OCI-LY7 (cell line): ENCODE results near the gene CTBP1. TPM values are rescaled to one million over a fixed set of nuclear protein-coding genes. Genes with fewer than 3 reads are reported as not detected.

ENCODE experiments used
- Bru-seq: library from RNA; stranded (reverse); fragments of 400-500 nt; gene quantifications from one replicate; lab custom pipeline; 2021; lab: Mats Ljungman, UMichigan
- BruChase-seq, 2 experiments: library from RNA; stranded (reverse); fragments of 400-500 nt; gene quantifications; one replicate each; lab custom pipeline; 2021; lab: Mats Ljungman, UMichigan
- BruUV-seq: library from RNA; stranded (reverse); fragments of 400-500 nt; replicated peaks from 2 replicates; lab custom pipeline; 2021; lab: Mats Ljungman, UMichigan
- CTCF ChIA-PET: fragments of 300-600 bp; sonication (Branson Sonifier 250); formaldehyde crosslinking; loops from one replicate; lab custom pipeline; 2022; ENCODE audit warnings: antibody characterized with exemption; ENCODE audit not compliant: unreplicated experiment; lab: Charles Lee
- POLR2A ChIA-PET: fragments of 300-600 bp; sonication (Branson Sonifier 250); formaldehyde crosslinking; loops from one replicate; lab custom pipeline; 2022; ENCODE audit warnings: antibody characterized with exemption; lab: Charles Lee
- DNase-seq: peaks from one replicate; pipeline ENCODE4 v3.0.0-alpha.2; 2015; ENCODE audit warnings: low spot score
- H2AFZ ChIP-seq: fragments of 200-600 bp; sonication (generic), shearing (Covaris generic); 2 replicates; pipeline ENCODE4 v1.6.1; 2014; ENCODE audit warnings: mild to moderate bottlenecking, antibody characterized with exemption, low read length, moderate library complexity
- H3K27ac ChIP-seq: fragments of 200-600 bp; sonication (generic); 2 replicates; pipeline ENCODE4 v1.5.1; 2014; ENCODE audit warnings: mixed run types, low read depth, mild to moderate bottlenecking, moderate library complexity, low read length, inconsistent platforms; ENCODE audit not compliant: poor library complexity, severe bottlenecking
- H3K36me3 ChIP-seq: fragments of 200-600 bp; sonication (generic); 2 replicates; pipeline ENCODE4 v1.6.1; 2014; ENCODE audit warnings: mild to moderate bottlenecking, antibody characterized with exemption, low read length, moderate library complexity, mixed read lengths; ENCODE audit not compliant: insufficient read depth
- H3K4me1 ChIP-seq: fragments of 200-600 bp; sonication (generic); 2 replicates; pipeline ENCODE4 v1.5.1; 2014; ENCODE audit warnings: mild to moderate bottlenecking, low read length; ENCODE audit not compliant: insufficient read depth, poor library complexity, severe bottlenecking
- H3K4me2 ChIP-seq: fragments of 200-600 bp; sonication (generic); 2 replicates; pipeline ENCODE4 v1.6.1; 2014; ENCODE audit warnings: mild to moderate bottlenecking, low read length
- H3K4me3 ChIP-seq: fragments of 200-600 bp; sonication (generic); 2 replicates; pipeline ENCODE4 v1.5.1; 2014; ENCODE audit warnings: mild to moderate bottlenecking, low read depth, low read length; ENCODE audit not compliant: poor library complexity, severe bottlenecking
- H3K79me2 ChIP-seq: fragments of 200-600 bp; sonication (generic); 2 replicates; pipeline ENCODE4 v1.6.1; 2016; ENCODE audit warnings: low read depth, mild to moderate bottlenecking, low read length, moderate library complexity, mixed read lengths; ENCODE audit not compliant: insufficient read depth
- H3K9me2 ChIP-seq: fragments of 200-600 bp; sonication (generic); 2 replicates; pipeline ENCODE4 v1.6.1; 2016; ENCODE audit warnings: mild to moderate bottlenecking, low read length, mixed read lengths; ENCODE audit not compliant: insufficient read depth
- H3K9me3 ChIP-seq: fragments of 200-600 bp; sonication (generic); 2 replicates; pipeline ENCODE4 v1.6.1; 2014; ENCODE audit warnings: mild to moderate bottlenecking, mixed run types, low read length, mixed read lengths
- H4K20me1 ChIP-seq: fragments of 200-600 bp; sonication (generic); 2 replicates; pipeline ENCODE4 v1.6.1; 2014; ENCODE audit warnings: mild to moderate bottlenecking, antibody characterized with exemption, low read length, moderate library complexity, mixed read lengths; ENCODE audit not compliant: insufficient read depth
- CTCF ChIP-seq: fragments of 200-600 bp; sonication (generic); conservative IDR thresholded peaks from 2 replicates; pipeline ENCODE4 v1.5.1; 2014; ENCODE audit warnings: mild to moderate bottlenecking, antibody characterized with exemption, low read length, moderate library complexity, mixed read lengths
- EZH2phosphoT487 ChIP-seq: fragments of 200-600 bp; sonication (generic); IDR thresholded peaks from 2 replicates; pipeline ENCODE4 v1.6.1; 2018; ENCODE audit warnings: low read depth, borderline replicate concordance, mild to moderate bottlenecking, mixed run types, antibody characterized with exemption, low read length, moderate library complexity, mixed read lengths
- intact Hi-C: fragments of 100-400 bp; cut with micrococcal nuclease; formaldehyde crosslinking; loops from one replicate; pipeline ENCODE4 v1.10.0; 2022; ENCODE audit not compliant: unreplicated experiment
- long read RNA-seq: library from polyadenylated mRNA; stranded (forward); transcript quantifications from one replicate; pipeline ENCODE4 v2.0.0, GENCODE V29; 2022
- total RNA-seq, 2 experiments: library from RNA; depleted of rRNA in 1 of 2; stranded (reverse); fragments of >200 nt in 1 of 2; shearing (Covaris generic) in 1 of 2; gene quantifications; 2 replicates each; pipeline ENCODE4 v1.2.3, GENCODE V29; 2014 to 2022

CTBP1 gene
- total RNA-seq (2014; rRNA removed; shearing (Covaris generic)) (286 and 311 TPM in 2 replicates), total RNA-seq (2022) (228 and 238 TPM in 2 replicates), Bru-seq, nascent RNA (percentile 71 among the genes with signal in this experiment), BruChase-seq, experiment 1, labeled RNA remaining after a 6-hour chase (percentile 92 among the genes with signal in this experiment), BruChase-seq, experiment 2, labeled RNA remaining after a 2-hour chase (percentile 84 among the genes with signal in this experiment)
- long read RNA-seq, transcript CTBP1-203 (10 exons, 2,467 nt): major isoform, 194 of 435 reads
- long read RNA-seq, transcript CTBP1-201 (9 exons, 2,297 nt): minor isoform, 20 of 435 reads
- long read RNA-seq, partial matches to known transcripts: 39 of 435 reads
- long read RNA-seq, other reads (novel, unspliced or antisense): 177 of 435 reads

DNA sequence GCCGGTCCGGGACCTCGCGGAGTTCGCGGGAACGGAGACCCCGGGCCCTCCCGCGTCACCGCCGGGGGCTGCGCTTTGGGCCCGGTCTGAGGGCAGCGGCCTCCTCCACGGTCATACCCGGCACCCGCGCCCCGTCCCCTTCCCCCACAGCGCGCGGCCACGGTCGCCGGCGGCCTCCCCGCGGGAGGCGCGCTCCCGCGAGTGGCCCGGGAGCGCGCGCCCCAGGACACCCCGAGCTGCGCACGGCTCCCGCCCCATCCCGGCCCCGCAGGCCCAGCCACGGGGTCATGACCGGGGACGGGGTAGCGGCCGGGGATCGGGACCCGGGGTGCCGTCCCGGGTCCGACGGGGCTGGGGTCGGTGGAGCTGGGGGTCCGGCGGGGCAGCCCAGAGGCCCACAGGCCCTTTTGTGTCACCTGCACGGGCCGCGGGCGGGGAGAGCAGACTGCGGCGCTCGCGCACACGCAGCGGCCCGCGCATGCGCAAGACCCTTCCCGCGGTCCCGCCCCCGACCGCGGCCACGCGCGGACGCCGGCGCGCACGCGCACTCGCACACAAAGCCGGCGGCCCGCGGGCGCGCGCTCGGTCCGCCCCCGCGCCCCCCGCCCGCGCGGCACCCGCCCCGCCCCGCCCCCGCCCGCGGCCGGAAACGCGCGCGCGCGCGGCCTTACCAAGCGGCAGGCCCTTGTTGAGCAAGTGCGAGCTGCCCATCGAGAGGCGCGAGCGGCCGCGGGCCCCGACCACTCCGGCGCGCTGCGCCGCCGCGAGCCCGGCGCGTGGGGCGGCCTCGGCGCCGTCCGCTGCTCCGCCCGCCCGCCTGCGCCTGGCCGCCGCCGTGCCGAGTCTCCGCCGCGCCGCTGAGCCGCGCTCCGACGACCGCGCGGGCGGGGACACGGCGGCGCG lies at the start of gene CTBP1:
TSS of gene CTBP1 (minus strand) at position 886 of the 903 bp plus-strand sequence. CDS start 7,799 bp downstream, outside the sequence.
- Histone ChIP-seq H3K9me2 (no peaks in the 10 kb centered on the region), H3K4me3 (peak within 1 kb of the TSS; percentile 99), H3K27ac (peak within 1 kb of the TSS; percentile 82), H3K4me1 (peaks cover 28% of the 10 kb centered on the region), H2AFZ (peak within 1 kb of the TSS; percentile 65), H4K20me1 (peaks cover 15% of the 10 kb centered on the region), H3K4me2 (peak within 1 kb of the TSS; percentile 96), H3K79me2 (peaks cover 55% of the 10 kb centered on the region), H3K36me3 (peaks cover 30% of the 10 kb centered on the region), H3K9me3 (no peaks in the 10 kb centered on the region; the same call in 1 of the 2 replicates)
- no TSS peak for BruUV-seq
- DNase-seq: peak; percentile 92
- no peak for TF ChIP-seq EZH2phosphoT487
- no peak for TF ChIP-seq CTCF
- intact Hi-C loops: loop anchor here (1.0 to 10.0 kb wide), 6 partner anchors 29 to 622 kb away; partner anchors contain the start of genes FGFRL1, MAEA and NSD2
- POLR2A ChIA-PET: interaction anchor here (0.6 to 0.8 kb wide), 3 partner anchors 96 to 99 kb away, joined by 3 to 4 read pairs (median 3); partner anchors contain the start of gene UVSSA
- CTCF ChIA-PET: no interaction called here

DNA sequence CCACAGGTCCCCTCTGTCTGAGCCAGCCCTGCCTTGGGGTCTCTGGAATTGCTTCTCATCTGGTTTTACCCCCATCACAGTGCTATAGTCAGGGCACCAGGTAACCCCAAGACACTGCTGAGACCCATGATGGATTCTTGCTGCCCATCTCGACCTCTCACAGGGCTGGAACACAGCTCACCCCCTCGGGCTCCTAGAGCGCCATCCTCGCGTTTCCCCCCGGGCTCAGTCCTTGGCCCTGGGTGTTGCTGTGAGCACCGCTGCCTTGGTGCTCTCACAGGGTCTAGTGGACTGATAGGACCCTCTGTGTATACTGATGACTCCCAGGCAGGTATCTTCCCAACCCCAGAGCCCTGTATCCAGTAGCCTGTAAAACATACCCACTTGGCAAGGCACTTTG lies 49.5 kb upstream of the CTBP1 start:
- peaks cover 3% of the 10 kb centered on the region; the same call in 1 of the 2 replicates for H4K20me1 ChIP-seq
- H3K9me2 ChIP-seq: no peaks in the 10 kb centered on the region
- no peak overlapping the region for H2AFZ ChIP-seq
- no peaks in the 10 kb centered on the region for H3K9me3 ChIP-seq
- peaks cover 14% of the 10 kb centered on the region for H3K4me1 ChIP-seq
- no peak for TF ChIP-seq EZH2phosphoT487
- no peak for TF ChIP-seq CTCF
- no peak overlapping the region for H3K4me3 ChIP-seq
- intact Hi-C loops: no loop called here
- no peak for DNase-seq
- BruUV-seq: no TSS peak
- H3K79me2 ChIP-seq: peaks cover 49% of the 10 kb centered on the region
- POLR2A ChIA-PET: no interaction called here
- H3K27ac ChIP-seq: no peak overlapping the region
- H3K36me3 ChIP-seq: peaks cover 60% of the 10 kb centered on the region
- CTCF ChIA-PET: no interaction called here
- no peak overlapping the region for H3K4me2 ChIP-seq
